Astrocyte (in vitro differentiated cells and primary cell): ENCODE data around the gene FDX1. TPM values are rescaled to one million over a fixed set of nuclear protein-coding genes. Genes with fewer than 3 reads are reported as not detected.

Source experiments
- DNase-seq: peaks from one replicate; pipeline ENCODE4 v3.0.0-alpha.2; 2010; ENCODE audit warnings: low read depth
- FAIRE-seq: peaks from 2 replicates; lab custom pipeline; 2011; peaks lifted over from hg19 to GRCh38; lab: Jason Lieb, UNC
- H2AFZ ChIP-seq: 2 replicates; pipeline ENCODE4 v1.6.0; 2012; ENCODE audit warnings: low read depth, low read length, inconsistent platforms
- H3K27ac ChIP-seq: 2 replicates; pipeline ENCODE4 v1.5.1; 2011; ENCODE audit warnings: low read depth, low read length, inconsistent platforms
- H3K27me3 ChIP-seq: 2 replicates; pipeline ENCODE4 v1.6.0; 2011; ENCODE audit warnings: low read length, inconsistent platforms; ENCODE audit not compliant: insufficient read depth
- H3K36me3 ChIP-seq: 2 replicates; pipeline ENCODE4 v1.5.1; 2011; ENCODE audit warnings: low read length, inconsistent platforms; ENCODE audit not compliant: insufficient read depth
- H3K4me1 ChIP-seq: 2 replicates; pipeline ENCODE4 v1.5.1; 2011; ENCODE audit warnings: low read length, inconsistent platforms; ENCODE audit not compliant: insufficient read depth
- H3K4me2 ChIP-seq: 2 replicates; pipeline ENCODE4 v1.6.0; 2012; ENCODE audit warnings: low read length, inconsistent platforms
- H3K4me3 ChIP-seq: 2 replicates; pipeline ENCODE4 v1.5.1; 2011; ENCODE audit warnings: low read depth, mild to moderate bottlenecking, low read length, inconsistent platforms; ENCODE audit not compliant: insufficient read depth
- H3K79me2 ChIP-seq: 2 replicates; pipeline ENCODE4 v1.6.0; 2012; ENCODE audit warnings: mild to moderate bottlenecking, low read length, inconsistent platforms; ENCODE audit not compliant: insufficient read depth
- H3K9ac ChIP-seq: 2 replicates; pipeline ENCODE4 v1.6.0; 2012; ENCODE audit warnings: mild to moderate bottlenecking, low read length, inconsistent platforms
- H3K9me3 ChIP-seq: 2 replicates; pipeline ENCODE4 v1.5.1; 2012; ENCODE audit warnings: low read depth, mild to moderate bottlenecking, low read length, inconsistent platforms; ENCODE audit not compliant: insufficient read depth
- H4K20me1 ChIP-seq: 2 replicates; pipeline ENCODE4 v1.6.0; 2012; ENCODE audit warnings: low read length, inconsistent platforms; ENCODE audit not compliant: insufficient read depth
- H3K27ac Mint-ChIP-seq: one replicate; pipeline ENCODE4 v1.8.0; 2021; ENCODE audit warnings: mild to moderate bottlenecking, mixed read lengths; ENCODE audit not compliant: unreplicated experiment
- H3K27me3 Mint-ChIP-seq: one replicate; pipeline ENCODE4 v1.8.0; 2021; ENCODE audit warnings: low read depth, mixed read lengths; ENCODE audit not compliant: unreplicated experiment
- H3K36me3 Mint-ChIP-seq: one replicate; pipeline ENCODE4 v1.8.0; 2021; ENCODE audit warnings: low read depth, mixed read lengths; ENCODE audit not compliant: unreplicated experiment
- H3K4me1 Mint-ChIP-seq: one replicate; pipeline ENCODE4 v1.8.0; 2021; ENCODE audit warnings: low read depth, mixed read lengths; ENCODE audit not compliant: unreplicated experiment
- H3K4me3 Mint-ChIP-seq: one replicate; pipeline ENCODE4 v1.8.0; 2021; ENCODE audit warnings: mild to moderate bottlenecking, moderate library complexity, mixed read lengths; ENCODE audit not compliant: unreplicated experiment
- H3K9me3 Mint-ChIP-seq: one replicate; pipeline ENCODE4 v1.8.0; 2021; ENCODE audit warnings: mild to moderate bottlenecking, mixed read lengths; ENCODE audit not compliant: unreplicated experiment
- EZH2 ChIP-seq: IDR thresholded peaks from 2 replicates; pipeline ENCODE4 v1.6.1; 2012; ENCODE audit warnings: mild to moderate bottlenecking, low read length, inconsistent platforms; ENCODE audit not compliant: insufficient read depth
- total RNA-seq: library from RNA; stranded (reverse); gene quantifications from 2 replicates; pipeline ENCODE4 v1.2.1, GENCODE V29; 2021
- TF ChIP-seq, protein P1 (sequence below): IDR thresholded peaks from 2 replicates; pipeline ENCODE4 v1.5.1; 2011; ENCODE audit warnings: low read depth, mild to moderate bottlenecking, inconsistent platforms, low read length, moderate library complexity; ENCODE audit not compliant: insufficient read depth

Gene FDX1
- total RNA-seq, 1 donor from 2014 or later: 7.1 TPM

DNA sequence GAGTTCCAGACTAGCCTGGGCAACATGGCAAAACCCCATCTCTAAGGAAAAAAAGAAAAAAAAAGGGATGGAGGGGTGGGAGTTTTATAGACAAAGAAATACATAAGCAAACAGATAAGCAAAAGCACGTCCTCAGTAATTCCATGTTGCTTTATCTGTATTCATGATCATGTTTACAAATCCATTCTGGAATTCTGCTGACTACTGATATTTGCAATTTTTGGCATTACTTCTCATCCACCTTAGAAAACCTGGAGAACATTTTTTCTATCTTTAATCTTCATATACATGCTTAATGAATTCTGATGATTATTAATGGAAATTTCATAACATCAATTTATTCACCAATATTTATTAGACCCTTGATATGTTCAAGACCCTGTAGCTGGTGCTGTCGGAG, 1.7 kb upstream of the FDX1 start:
- TF ChIP-seq EZH2: no peak
- TF ChIP-seq, protein P1, sequence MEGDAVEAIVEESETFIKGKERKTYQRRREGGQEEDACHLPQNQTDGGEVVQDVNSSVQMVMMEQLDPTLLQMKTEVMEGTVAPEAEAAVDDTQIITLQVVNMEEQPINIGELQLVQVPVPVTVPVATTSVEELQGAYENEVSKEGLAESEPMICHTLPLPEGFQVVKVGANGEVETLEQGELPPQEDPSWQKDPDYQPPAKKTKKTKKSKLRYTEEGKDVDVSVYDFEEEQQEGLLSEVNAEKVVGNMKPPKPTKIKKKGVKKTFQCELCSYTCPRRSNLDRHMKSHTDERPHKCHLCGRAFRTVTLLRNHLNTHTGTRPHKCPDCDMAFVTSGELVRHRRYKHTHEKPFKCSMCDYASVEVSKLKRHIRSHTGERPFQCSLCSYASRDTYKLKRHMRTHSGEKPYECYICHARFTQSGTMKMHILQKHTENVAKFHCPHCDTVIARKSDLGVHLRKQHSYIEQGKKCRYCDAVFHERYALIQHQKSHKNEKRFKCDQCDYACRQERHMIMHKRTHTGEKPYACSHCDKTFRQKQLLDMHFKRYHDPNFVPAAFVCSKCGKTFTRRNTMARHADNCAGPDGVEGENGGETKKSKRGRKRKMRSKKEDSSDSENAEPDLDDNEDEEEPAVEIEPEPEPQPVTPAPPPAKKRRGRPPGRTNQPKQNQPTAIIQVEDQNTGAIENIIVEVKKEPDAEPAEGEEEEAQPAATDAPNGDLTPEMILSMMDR: no peak
- Histone ChIP-seq H4K20me1 (peaks cover 19% of the 10 kb centered on the region), H3K27ac (no peak overlapping the region), H2AFZ (no peak overlapping the region), H3K4me1 (peaks cover 14% of the 10 kb centered on the region), H3K9me3 (no peaks in the 10 kb centered on the region), H3K27me3 (no peaks in the 10 kb centered on the region), H3K79me2 (peaks cover 27% of the 10 kb centered on the region), H3K9ac (no peak overlapping the region), H3K36me3 (no peaks in the 10 kb centered on the region), H3K4me2 (no peak overlapping the region), H3K4me3 (no peak overlapping the region)
- Mint-ChIP-seq H3K4me3 (no peak overlapping the region), H3K9me3 (no peaks in the 10 kb centered on the region), H3K36me3 (no peaks in the 10 kb centered on the region), H3K4me1 (peaks cover 11% of the 10 kb centered on the region), H3K27me3 (no peaks in the 10 kb centered on the region), H3K27ac (no peak overlapping the region)
- DNase-seq (no peak), FAIRE-seq (no peak)

DNA sequence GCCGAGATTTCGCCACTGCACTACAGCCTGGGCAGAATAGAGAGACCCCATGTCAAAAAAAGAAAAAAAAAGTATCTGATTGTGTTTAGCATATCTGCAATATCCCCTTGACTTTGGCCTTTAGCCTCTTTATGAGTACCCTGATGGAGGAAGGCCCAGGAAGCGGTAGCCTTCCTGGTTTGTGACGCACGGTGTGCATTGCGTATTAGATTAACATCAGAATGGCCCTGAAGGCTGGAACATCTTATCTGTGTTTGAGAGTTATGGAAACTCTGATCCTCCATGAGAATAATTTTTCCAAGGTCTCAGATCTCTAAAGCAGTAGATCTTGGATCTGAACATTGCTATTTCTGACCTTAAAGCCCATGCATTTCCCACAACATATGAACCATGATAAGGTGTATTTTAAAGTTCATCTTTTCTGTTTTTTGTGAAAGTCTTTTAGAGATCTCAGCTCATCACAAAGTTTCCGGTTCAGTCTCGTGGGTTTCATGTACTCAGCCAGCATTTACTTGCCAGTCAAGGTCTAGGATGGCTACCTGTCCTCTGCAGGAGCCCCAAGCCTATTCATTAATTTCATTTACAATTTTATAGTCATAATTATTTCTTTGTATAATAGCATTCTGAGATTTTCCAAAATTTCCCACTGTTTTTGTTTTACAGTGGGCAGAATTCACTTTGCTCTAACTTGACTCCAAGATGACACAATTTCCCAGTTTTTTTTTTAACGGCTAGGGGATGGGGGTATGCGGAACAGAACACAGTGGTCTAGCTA, 605 bp upstream of the FDX1 start:
- peak overlapping the region; percentile 94 for H3K9ac ChIP-seq
- peak overlapping the region; percentile 79 for H2AFZ ChIP-seq
- no peaks in the 10 kb centered on the region for H3K36me3 Mint-ChIP-seq
- FAIRE-seq (no peak), DNase-seq (no peak)
- H3K27ac ChIP-seq: no peak overlapping the region
- H4K20me1 ChIP-seq: peaks cover 29% of the 10 kb centered on the region
- no peaks in the 10 kb centered on the region for H3K36me3 ChIP-seq
- TF ChIP-seq EZH2: no peak
- TF ChIP-seq, protein P1: no peak
- peak overlapping the region; percentile 98 for H3K4me2 ChIP-seq
- H3K4me3 Mint-ChIP-seq: peak overlapping the region; percentile 86
- peaks cover 21% of the 10 kb centered on the region for H3K4me1 ChIP-seq
- H3K79me2 ChIP-seq: peaks cover 34% of the 10 kb centered on the region
- H3K27me3 Mint-ChIP-seq: no peaks in the 10 kb centered on the region
- peaks cover 15% of the 10 kb centered on the region for H3K4me1 Mint-ChIP-seq
- H3K4me3 ChIP-seq: peak overlapping the region; percentile 92
- no peaks in the 10 kb centered on the region for H3K27me3 ChIP-seq
- no peak overlapping the region for H3K27ac Mint-ChIP-seq
- H3K9me3 ChIP-seq: no peaks in the 10 kb centered on the region
- H3K9me3 Mint-ChIP-seq: no peaks in the 10 kb centered on the region
